22Rv1 (cell line): Measurements from ENCODE around the gene SELENOF.

ENCODE experiments used
- CTCF ChIP-seq: fragments of 450-650 bp; IDR thresholded peaks from 2 replicates; pipeline ENCODE4 v1.5.1; 2017; ENCODE audit warnings: mild to moderate bottlenecking
- ZFX ChIP-seq: fragments of 450-650 bp; IDR thresholded peaks from 2 replicates; pipeline ENCODE4 v1.6.1; 2017; ENCODE audit warnings: antibody characterized with exemption, borderline replicate concordance

DNA sequence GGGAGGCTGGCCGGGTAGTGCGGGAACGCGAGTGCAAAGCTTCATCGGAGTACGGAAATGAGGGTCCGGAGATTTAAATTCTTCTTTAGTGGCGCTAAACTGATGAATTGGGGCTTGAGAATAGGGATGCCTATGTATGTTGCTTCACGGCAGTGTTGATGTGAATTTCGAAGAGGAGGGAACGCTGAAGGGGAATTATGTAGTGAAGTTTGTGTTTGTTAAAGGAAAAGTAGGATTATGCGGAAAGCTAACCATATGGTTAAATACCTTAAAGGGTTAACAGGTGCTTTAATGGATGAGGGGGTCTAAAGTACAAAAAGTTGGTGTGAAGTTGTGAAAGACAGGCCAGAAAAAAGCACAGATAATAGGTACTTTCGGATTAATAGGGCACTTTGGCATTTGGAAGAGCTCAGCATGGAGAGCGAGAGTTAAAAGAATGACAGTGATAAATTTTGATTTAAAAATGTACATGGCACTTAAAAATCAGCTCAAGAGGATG lies 1.9 kb upstream of the SELENOF start:
- no peak for TF ChIP-seq CTCF
- TF ChIP-seq ZFX = no peak
